GM12891 (cell line): ENCODE measurements around the gene HNRNPLL.

ENCODE experiments used
- PAX5 ChIP-seq: IDR thresholded peaks from 2 replicates; pipeline ENCODE4 v1.6.1; 2011; ENCODE audit warnings: low read length, moderate library complexity, mild to moderate bottlenecking; ENCODE audit not compliant: insufficient read depth, severe bottlenecking
- POLR2A ChIP-seq: IDR thresholded peaks from 2 replicates; pipeline ENCODE4 v1.6.1; 2011; ENCODE audit warnings: low read depth, low read length, control low read depth
- POLR2AphosphoS5 ChIP-seq: IDR thresholded peaks from 2 replicates; pipeline ENCODE4 v1.6.1; 2011; ENCODE audit warnings: low read depth, low read length, control low read depth
- POU2F2 ChIP-seq: IDR thresholded peaks from 2 replicates; pipeline ENCODE4 v1.6.1; 2011; ENCODE audit warnings: low read depth, mild to moderate bottlenecking, control low read depth, low read length, moderate library complexity
- TAF1 ChIP-seq: IDR thresholded peaks from 2 replicates; pipeline ENCODE4 v1.6.1; 2011; ENCODE audit warnings: low read depth, low read length, control low read depth

DNA sequence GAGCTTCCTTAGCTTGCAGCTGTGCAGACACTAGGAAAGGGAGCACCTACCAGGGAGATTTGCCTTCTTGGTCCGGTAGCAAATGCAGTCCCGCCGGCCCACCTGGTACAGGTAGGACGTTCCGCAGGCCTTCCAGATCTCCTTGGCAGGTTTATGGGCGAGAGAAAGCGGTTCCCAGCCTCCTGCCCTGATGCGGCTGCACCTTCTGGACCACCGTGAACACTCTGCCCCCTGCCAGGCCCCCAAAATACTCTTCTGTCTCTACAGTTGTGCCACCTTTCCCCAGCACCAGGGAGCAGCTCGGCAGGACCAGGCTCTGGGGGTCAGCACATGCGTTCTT lies 67.4 kb downstream of the HNRNPLL start:
- TF ChIP-seq POLR2A (no peak), POLR2AphosphoS5 (no peak), TAF1 (no peak), POU2F2 (no peak), PAX5 (no peak)
